KMS-11 (cell line): ENCODE results near the gene NXN.

Experiments
- H2AFZ ChIP-seq: fragments of 200-600 bp; sonication (generic); 2 replicates; pipeline ENCODE4 v1.6.1; 2016; ENCODE audit warnings: antibody characterized with exemption, mixed run types, low read depth
- H3K27ac ChIP-seq: fragments of 200-600 bp; sonication (generic); 2 replicates; pipeline ENCODE4 v1.6.1; 2016; ENCODE audit warnings: mild to moderate bottlenecking, mixed run types
- H3K27me3 ChIP-seq: fragments of 200-600 bp; sonication (generic); 2 replicates; pipeline ENCODE4 v1.6.1; 2017; ENCODE audit warnings: mild to moderate bottlenecking, low read depth, mixed run types, moderate library complexity; ENCODE audit not compliant: insufficient read depth
- H3K36me3 ChIP-seq: fragments of 200-600 bp; sonication (generic); 2 replicates; pipeline ENCODE4 v1.6.1; 2017; ENCODE audit warnings: mild to moderate bottlenecking, mixed run types; ENCODE audit not compliant: insufficient read depth
- H3K4me1 ChIP-seq: fragments of 200-600 bp; sonication (generic); 2 replicates; pipeline ENCODE4 v1.6.1; 2016; ENCODE audit warnings: mild to moderate bottlenecking, low read depth, mixed run types; ENCODE audit not compliant: poor library complexity, severe bottlenecking
- H3K4me2 ChIP-seq: fragments of 200-600 bp; sonication (generic); 2 replicates; pipeline ENCODE4 v1.7.0; 2016; ENCODE audit warnings: mild to moderate bottlenecking, mixed run types
- H3K4me3 ChIP-seq: fragments of 200-600 bp; sonication (generic); IDR thresholded peaks from 2 replicates; pipeline ENCODE4 v1.6.1; 2017; ENCODE audit warnings: low read depth, low read length, mixed read lengths; ENCODE audit not compliant: insufficient read depth
- H3K79me2 ChIP-seq: fragments of 200-600 bp; sonication (generic); 2 replicates; pipeline ENCODE4 v1.6.1; 2016; ENCODE audit warnings: low read depth, mixed run types; ENCODE audit not compliant: insufficient read depth
- H3K9ac ChIP-seq: fragments of 200-600 bp; sonication (generic); 2 replicates; pipeline ENCODE4 v1.6.1; 2016; ENCODE audit warnings: mild to moderate bottlenecking, mixed run types
- H4K20me1 ChIP-seq: fragments of 200-600 bp; sonication (generic); 2 replicates; pipeline ENCODE4 v1.6.1; 2016; ENCODE audit warnings: mild to moderate bottlenecking, mixed run types; ENCODE audit not compliant: insufficient read depth
- CTCF ChIP-seq: fragments of 200-600 bp; sonication (generic); conservative IDR thresholded peaks from 2 replicates; pipeline ENCODE4 v1.6.1; 2017; ENCODE audit warnings: low read depth, mild to moderate bottlenecking, antibody characterized with exemption, low read length, moderate library complexity, mixed read lengths

NXN gene

GRCh38 chr17:819251-819650 is 160.3 kb downstream of the NXN start:
- no peak for TF ChIP-seq CTCF
- Histone ChIP-seq H3K4me3 (no peak overlapping the region), H3K27ac (no peak overlapping the region), H3K9ac (no peak overlapping the region), H3K4me1 (no peaks in the 10 kb centered on the region), H2AFZ (no peak overlapping the region), H3K4me2 (no peak overlapping the region), H3K79me2 (no peaks in the 10 kb centered on the region), H4K20me1 (no peaks in the 10 kb centered on the region), H3K27me3 (peaks cover 8% of the 10 kb centered on the region; the same call in 1 of the 2 replicates), H3K36me3 (no peaks in the 10 kb centered on the region)

- no peaks in the 10 kb centered on the region for H3K79me2 ChIP-seq
- H3K4me2 ChIP-seq = no peak overlapping the region
- TF ChIP-seq CTCF = no peak
- peaks cover 5% of the 10 kb centered on the region; the same call in 1 of the 2 replicates for H3K27me3 ChIP-seq
- no peaks in the 10 kb centered on the region for H3K36me3 ChIP-seq
- no peak overlapping the region for H3K27ac ChIP-seq
- H2AFZ ChIP-seq = no peak overlapping the region
- H3K4me1 ChIP-seq = no peaks in the 10 kb centered on the region
- H3K4me3 ChIP-seq = no peak overlapping the region
- no peaks in the 10 kb centered on the region for H4K20me1 ChIP-seq
- no peak overlapping the region for H3K9ac ChIP-seq
Observed at GRCh38 chr17:814371-814770, 165.2 kb downstream of the NXN start.

- Histone ChIP-seq H3K36me3 (no peaks in the 10 kb centered on the region), H3K4me2 (no peak overlapping the region), H4K20me1 (no peaks in the 10 kb centered on the region), H3K4me3 (no peak overlapping the region), H3K4me1 (no peaks in the 10 kb centered on the region), H3K27ac (no peak overlapping the region), H3K27me3 (peaks cover under 1% of the 10 kb centered on the region; the same call in 1 of the 2 replicates), H3K79me2 (no peaks in the 10 kb centered on the region), H3K9ac (no peak overlapping the region), H2AFZ (no peak overlapping the region)
- no peak for TF ChIP-seq CTCF
Observed at GRCh38 chr17:812638-813204, 166.9 kb downstream of the NXN start.

GRCh38 chr17:811051-811784 is 168.4 kb downstream of the NXN start:
- TF ChIP-seq CTCF = no peak
- H3K4me2 ChIP-seq = no peak overlapping the region
- H2AFZ ChIP-seq = no peak overlapping the region
- no peak overlapping the region for H3K9ac ChIP-seq
- H4K20me1 ChIP-seq = no peaks in the 10 kb centered on the region
- no peaks in the 10 kb centered on the region for H3K79me2 ChIP-seq
- H3K4me1 ChIP-seq = no peaks in the 10 kb centered on the region
- H3K4me3 ChIP-seq = no peak overlapping the region
- H3K27ac ChIP-seq = no peak overlapping the region
- H3K36me3 ChIP-seq = no peaks in the 10 kb centered on the region
- no peaks in the 10 kb centered on the region for H3K27me3 ChIP-seq
